Measurements from ENCODE around the gene RAPGEF4. TPM values are rescaled to one million over a fixed set of nuclear protein-coding genes. Genes with fewer than 3 reads are reported as not detected.

The RAPGEF4 gene
- total RNA-seq, 6 donors from 2014 or later, result 8.3 to 35.2 (median 17.4) TPM

DNA sequence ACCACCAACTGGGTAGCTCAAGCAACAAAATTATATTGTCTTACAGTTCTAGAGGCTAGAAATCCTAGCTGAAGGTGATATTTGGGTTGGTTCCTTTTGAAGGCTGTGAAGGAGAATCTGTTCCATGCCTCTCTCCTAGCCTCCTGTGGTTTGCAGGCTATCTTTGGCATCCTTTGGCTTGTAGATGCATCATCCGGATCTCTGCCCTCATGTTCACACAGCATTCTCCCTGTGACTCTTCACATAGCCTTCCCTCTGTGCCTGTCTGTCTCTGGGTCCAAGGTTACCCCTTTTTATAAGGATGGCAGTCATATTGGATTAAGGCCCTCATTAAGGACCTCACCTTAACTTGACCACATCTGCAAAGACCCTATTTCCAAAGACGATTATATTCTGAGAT, 261.4 kb downstream of the RAPGEF4 start:
- Histone ChIP-seq H3K27me3 (no peaks in the 10 kb centered on the region), H3K4me1 (peaks cover 4 to 17% (median 11%) of the 10 kb centered on the region in 4 donors), H3K4me3 (no peak overlapping the region), H3K36me3 (peaks cover 0 to 13% (median 0%) of the 10 kb centered on the region in 4 donors), H3K9me3 (no peaks in the 10 kb centered on the region), H3K27ac (no peak overlapping the region)
- WGBS, 2 donors, result 88 to 95% methylated on average over 2 of the region's 2 CpGs
- DNase-seq (no peak), ATAC-seq (ENCODE audit: low FRiP score in 2 of 2) (no peak)
- TF ChIP-seq POLR2A (IDR thresholded peaks at IDR 0.05) (no peak), EP300 (IDR thresholded peaks at IDR 0.05) (no peak), POLR2AphosphoS5 (IDR thresholded peaks at IDR 0.05) (no peak)
- TF ChIP-seq, protein P1, sequence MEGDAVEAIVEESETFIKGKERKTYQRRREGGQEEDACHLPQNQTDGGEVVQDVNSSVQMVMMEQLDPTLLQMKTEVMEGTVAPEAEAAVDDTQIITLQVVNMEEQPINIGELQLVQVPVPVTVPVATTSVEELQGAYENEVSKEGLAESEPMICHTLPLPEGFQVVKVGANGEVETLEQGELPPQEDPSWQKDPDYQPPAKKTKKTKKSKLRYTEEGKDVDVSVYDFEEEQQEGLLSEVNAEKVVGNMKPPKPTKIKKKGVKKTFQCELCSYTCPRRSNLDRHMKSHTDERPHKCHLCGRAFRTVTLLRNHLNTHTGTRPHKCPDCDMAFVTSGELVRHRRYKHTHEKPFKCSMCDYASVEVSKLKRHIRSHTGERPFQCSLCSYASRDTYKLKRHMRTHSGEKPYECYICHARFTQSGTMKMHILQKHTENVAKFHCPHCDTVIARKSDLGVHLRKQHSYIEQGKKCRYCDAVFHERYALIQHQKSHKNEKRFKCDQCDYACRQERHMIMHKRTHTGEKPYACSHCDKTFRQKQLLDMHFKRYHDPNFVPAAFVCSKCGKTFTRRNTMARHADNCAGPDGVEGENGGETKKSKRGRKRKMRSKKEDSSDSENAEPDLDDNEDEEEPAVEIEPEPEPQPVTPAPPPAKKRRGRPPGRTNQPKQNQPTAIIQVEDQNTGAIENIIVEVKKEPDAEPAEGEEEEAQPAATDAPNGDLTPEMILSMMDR (IDR thresholded peaks at IDR 0.05), result no peak

DNA sequence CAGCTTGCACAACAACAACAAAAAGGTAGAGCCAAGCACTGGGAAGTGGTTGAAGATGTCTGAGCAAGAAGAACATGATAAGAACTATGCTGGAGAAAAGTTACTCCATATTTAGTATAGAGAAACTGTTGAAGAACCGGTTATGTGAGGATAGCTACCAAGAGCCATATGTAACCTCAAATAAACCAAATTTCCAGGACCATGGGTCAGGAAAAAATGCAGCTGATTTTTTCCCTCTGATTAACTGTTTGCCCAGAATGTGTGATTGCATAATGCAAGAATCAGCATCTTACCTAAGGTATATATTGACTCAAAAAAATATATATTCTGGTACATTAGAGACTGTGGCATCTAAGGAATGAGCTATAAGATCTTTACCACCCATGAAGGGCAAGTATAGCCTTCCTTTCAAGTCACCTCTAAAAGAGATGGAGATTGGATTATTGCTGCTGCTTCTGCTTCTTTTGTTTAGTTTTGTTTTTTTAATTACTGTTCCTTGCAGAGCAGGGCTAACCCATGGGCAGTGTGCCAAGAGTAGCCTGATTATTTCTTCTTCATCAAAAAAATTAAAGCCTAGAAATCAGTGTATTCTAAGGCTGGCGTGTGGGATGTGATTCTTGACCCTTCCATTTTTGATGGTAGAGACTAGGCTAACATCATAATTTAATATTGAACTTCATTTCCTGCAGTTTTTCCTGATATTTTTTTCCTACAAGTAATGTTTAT, 263.1 kb downstream of the RAPGEF4 start:
- peaks cover 0 to 9% (median 0%) of the 10 kb centered on the region in 4 donors for H3K36me3 ChIP-seq
- TF ChIP-seq EP300 (IDR thresholded peaks at IDR 0.05) (no peak), POLR2AphosphoS5 (IDR thresholded peaks at IDR 0.05) (no peak), POLR2A (IDR thresholded peaks at IDR 0.05) (no peak)
- TF ChIP-seq, protein P1 (IDR thresholded peaks at IDR 0.05), result no peak
- ATAC-seq (ENCODE audit: low FRiP score in 2 of 2), result no peak
- no peaks in the 10 kb centered on the region for H3K9me3 ChIP-seq
- H3K27me3 ChIP-seq, result no peaks in the 10 kb centered on the region
- DNase-seq, result no peak
- peaks cover 4 to 17% (median 11%) of the 10 kb centered on the region in 4 donors for H3K4me1 ChIP-seq
- 78 to 80% methylated on average over 2 of the region's 2 CpGs for WGBS, 2 donors
- H3K27ac ChIP-seq, result no peak overlapping the region
- no peak overlapping the region for H3K4me3 ChIP-seq

DNA sequence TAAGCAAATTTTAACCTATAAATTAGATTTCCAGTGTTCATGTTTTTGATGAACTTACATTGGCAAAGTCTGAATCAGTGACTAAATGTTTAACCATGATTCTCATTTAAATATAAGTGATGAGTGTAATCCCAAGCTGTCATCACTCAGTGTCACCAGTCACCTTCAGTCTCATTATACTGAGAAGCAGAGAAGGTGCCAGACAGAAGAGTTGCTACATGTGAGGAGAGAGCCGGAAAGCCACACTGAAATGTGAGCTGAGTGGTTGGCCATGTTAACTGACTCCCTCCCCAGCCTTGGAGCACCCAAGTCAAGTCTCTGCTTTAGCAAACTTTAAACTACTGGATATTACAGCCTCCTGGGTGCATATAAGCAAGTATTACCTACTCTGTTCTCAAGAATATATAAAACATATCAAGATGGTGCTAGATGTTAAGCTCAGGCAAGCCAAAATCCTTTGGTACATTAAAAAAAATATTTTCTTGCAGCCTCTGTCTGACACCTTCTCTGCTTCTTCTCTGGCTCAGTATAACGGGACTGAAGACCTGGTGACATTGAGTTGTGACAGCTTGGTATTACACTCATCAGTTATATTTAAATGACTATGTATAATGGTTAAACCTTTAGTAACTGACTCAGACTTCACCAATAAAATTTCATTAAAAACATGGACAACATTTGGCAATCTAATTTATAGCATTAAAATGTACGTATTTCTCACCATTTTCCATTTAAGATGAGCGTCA, 264.2 kb downstream of the RAPGEF4 start:
- 87 to 93% methylated on average over 4 of the region's 4 CpGs for WGBS, 2 donors
- no peak for ATAC-seq (ENCODE audit: low FRiP score in 2 of 2)
- Histone ChIP-seq H3K4me3 (no peak overlapping the region), H3K27me3 (no peaks in the 10 kb centered on the region), H3K9me3 (no peaks in the 10 kb centered on the region), H3K4me1 (peaks cover 4 to 17% (median 11%) of the 10 kb centered on the region in 4 donors), H3K36me3 (peaks cover 0 to 9% (median 0%) of the 10 kb centered on the region in 4 donors), H3K27ac (no peak overlapping the region)
- no peak for DNase-seq
- TF ChIP-seq POLR2AphosphoS5 (IDR thresholded peaks at IDR 0.05), result no peak
- TF ChIP-seq EP300 (IDR thresholded peaks at IDR 0.05), result no peak
- TF ChIP-seq, protein P1 (IDR thresholded peaks at IDR 0.05), result no peak
- no peak for TF ChIP-seq POLR2A (IDR thresholded peaks at IDR 0.05)

DNA sequence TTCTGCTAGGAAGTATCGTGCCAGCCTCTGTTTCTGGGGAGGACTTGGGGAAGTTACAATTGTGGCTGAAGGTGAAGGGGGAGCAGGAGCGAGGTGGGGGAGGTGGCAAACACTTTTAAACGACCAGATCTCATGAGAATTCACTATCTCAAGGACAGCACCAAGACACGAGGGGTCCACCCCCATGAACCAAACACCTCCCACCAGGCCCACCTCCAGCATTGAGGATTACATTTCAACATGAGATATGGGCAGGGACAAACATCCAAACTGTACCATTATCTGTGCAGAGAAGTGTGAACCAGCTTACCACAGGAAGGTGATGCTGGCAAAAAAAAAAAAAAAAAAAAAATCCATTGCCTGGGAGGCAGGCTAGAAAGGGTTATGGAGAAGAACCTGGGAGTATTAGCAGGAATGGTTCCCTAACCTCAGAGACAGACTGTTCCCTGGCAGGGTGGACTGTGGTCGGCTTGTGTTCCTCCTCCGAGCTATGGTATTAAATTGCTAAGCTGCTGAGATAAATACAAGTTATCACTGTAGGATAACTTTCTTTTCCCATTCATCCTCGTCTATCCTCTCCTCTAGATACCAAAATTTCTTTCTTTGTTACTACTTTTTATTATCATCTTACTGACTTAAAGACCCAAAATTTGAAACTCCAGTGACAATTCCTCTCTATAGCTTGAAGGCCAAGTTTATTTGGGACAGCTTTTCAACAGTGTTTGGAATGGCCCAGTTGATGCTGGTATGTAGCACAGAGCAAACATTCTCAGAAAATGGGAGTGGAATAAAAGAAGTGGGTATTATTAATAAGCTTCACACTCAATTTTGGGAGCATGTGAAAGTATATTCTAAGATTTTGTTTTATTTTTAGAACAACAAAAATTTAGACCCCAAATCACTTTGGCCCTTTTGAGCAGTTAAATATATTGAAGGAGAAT, 266.3 kb downstream of the RAPGEF4 start:
- no peaks in the 10 kb centered on the region for H3K27me3 ChIP-seq
- ATAC-seq (ENCODE audit: low FRiP score in 2 of 2) (no peak), DNase-seq (no peak)
- no peaks in the 10 kb centered on the region for H3K9me3 ChIP-seq
- H3K36me3 ChIP-seq, result peaks cover 0 to 7% (median 0%) of the 10 kb centered on the region in 4 donors
- TF ChIP-seq POLR2AphosphoS5 (IDR thresholded peaks at IDR 0.05) (no peak), EP300 (IDR thresholded peaks at IDR 0.05) (no peak), POLR2A (IDR thresholded peaks at IDR 0.05) (no peak)
- TF ChIP-seq, protein P1 (IDR thresholded peaks at IDR 0.05), result no peak
- no peak overlapping the region for H3K4me3 ChIP-seq
- H3K27ac ChIP-seq, result no peak overlapping the region
- peaks cover 0 to 5% (median 1%) of the 10 kb centered on the region in 4 donors for H3K4me1 ChIP-seq
- 77 to 84% methylated on average over 7 of the region's 7 CpGs for WGBS, 2 donors
